GM23248 (cell line): Measurements from ENCODE around the gene SYNDIG1. TPM values are rescaled to one million over a fixed set of nuclear protein-coding genes. Genes with fewer than 3 reads are reported as not detected.

Experiments used
- DNase-seq: peaks from one replicate; pipeline ENCODE4 v3.0.0-alpha.2; 2015
- H2AFZ ChIP-seq: fragments of 200-600 bp; sonication (generic); 2 replicates; pipeline ENCODE4 v1.6.1; 2016; ENCODE audit warnings: antibody characterized with exemption
- H3F3A ChIP-seq: fragments of 200-600 bp; sonication (generic); 2 replicates; pipeline ENCODE4 v1.6.1; 2016; ENCODE audit warnings: mild to moderate bottlenecking, antibody characterized with exemption, mixed run types; ENCODE audit not compliant: insufficient read depth
- H3K27ac ChIP-seq: fragments of 200-600 bp; sonication (generic); 2 replicates; pipeline ENCODE4 v1.5.1; 2016; ENCODE audit warnings: mild to moderate bottlenecking
- H3K27me3 ChIP-seq: fragments of 200-600 bp; sonication (generic); replicated peaks from 2 replicates; pipeline ENCODE4 v1.6.1; 2016; ENCODE audit warnings: mild to moderate bottlenecking; ENCODE audit not compliant: insufficient read depth
- H3K36me3 ChIP-seq: fragments of 200-600 bp; sonication (generic); 2 replicates; pipeline ENCODE4 v1.6.1; 2016; ENCODE audit warnings: low read depth, mild to moderate bottlenecking
- H3K4me1 ChIP-seq: fragments of 200-600 bp; sonication (generic); 2 replicates; pipeline ENCODE4 v1.6.1; 2016; ENCODE audit warnings: mild to moderate bottlenecking; ENCODE audit not compliant: insufficient read depth
- H3K4me2 ChIP-seq: fragments of 200-600 bp; sonication (generic); one replicate; pipeline ENCODE4 v1.6.1; 2016; ENCODE audit warnings: mild to moderate bottlenecking; ENCODE audit not compliant: unreplicated experiment
- H3K4me3 ChIP-seq: fragments of 200-600 bp; sonication (generic); 2 replicates; pipeline ENCODE4 v1.5.1; 2016; ENCODE audit warnings: mild to moderate bottlenecking
- H3K79me2 ChIP-seq: fragments of 200-600 bp; sonication (generic); 2 replicates; pipeline ENCODE4 v1.6.1; 2016; ENCODE audit warnings: mild to moderate bottlenecking; ENCODE audit not compliant: insufficient read depth
- H3K9ac ChIP-seq: fragments of 200-600 bp; sonication (generic); 2 replicates; pipeline ENCODE4 v1.6.1; 2016; ENCODE audit warnings: mild to moderate bottlenecking
- H3K9me2 ChIP-seq: fragments of 200-600 bp; sonication (generic); 2 replicates; pipeline ENCODE4 v1.6.1; 2016; ENCODE audit warnings: mixed run types, mild to moderate bottlenecking, moderate library complexity; ENCODE audit not compliant: insufficient read depth
- H3K9me3 ChIP-seq: fragments of 200-600 bp; sonication (generic); one replicate; pipeline ENCODE4 v1.6.1; 2017; ENCODE audit warnings: low read depth
- H4K20me1 ChIP-seq: fragments of 200-600 bp; sonication (generic); 2 replicates; pipeline ENCODE4 v1.6.0; 2016; ENCODE audit not compliant: insufficient read depth
- EZH2 ChIP-seq: fragments of 200-600 bp; sonication (generic); IDR thresholded peaks from 2 replicates; pipeline ENCODE4 v1.6.1; 2018; ENCODE audit warnings: antibody characterized with exemption, mild to moderate bottlenecking; ENCODE audit not compliant: insufficient read depth, poor library complexity, severe bottlenecking
- EZH2phosphoT487 ChIP-seq: fragments of 200-600 bp; sonication (generic); IDR thresholded peaks from 2 replicates; pipeline ENCODE4 v1.6.1; 2018; ENCODE audit warnings: antibody characterized with exemption, moderate library complexity, mild to moderate bottlenecking, low read depth; ENCODE audit not compliant: insufficient read depth
- WGBS, 2 experiments: methylation state at CpG; one replicate each; pipeline ENCODE4 v1.1.6; 2015 to 2017; ENCODE audit warnings: low lambda C conversion rate in 2 of 2, low coverage in 1 of 2; ENCODE audit errors: missing lambda C conversion rate in 2 of 2; 5-methylcytosine and 5-hydroxymethylcytosine counted together
- in situ Hi-C: fragments of 300-500 bp; cut with MboI; formaldehyde crosslinking; loops from 2 replicates; pipeline ENCODE4 v1.15.0; 2020
- polyA plus RNA-seq: library from polyadenylated mRNA; unstranded; fragments of >200 nt; fragmentation: Nextera tagmentation; extraction: Ambion mirVana; gene quantifications from 2 replicates; pipeline ENCODE4 v1.2.1, GENCODE V29; 2016
- total RNA-seq: library from RNA; depleted of rRNA; stranded (reverse); fragments of >200 nt; shearing (Covaris generic); gene quantifications from 2 replicates; pipeline ENCODE4 v1.2.3, GENCODE V29; 2014

Gene SYNDIG1
- total and polyA plus RNA-seq, 2 experiments from 2014 or later: 1.6 to 2.6 TPM

DNA sequence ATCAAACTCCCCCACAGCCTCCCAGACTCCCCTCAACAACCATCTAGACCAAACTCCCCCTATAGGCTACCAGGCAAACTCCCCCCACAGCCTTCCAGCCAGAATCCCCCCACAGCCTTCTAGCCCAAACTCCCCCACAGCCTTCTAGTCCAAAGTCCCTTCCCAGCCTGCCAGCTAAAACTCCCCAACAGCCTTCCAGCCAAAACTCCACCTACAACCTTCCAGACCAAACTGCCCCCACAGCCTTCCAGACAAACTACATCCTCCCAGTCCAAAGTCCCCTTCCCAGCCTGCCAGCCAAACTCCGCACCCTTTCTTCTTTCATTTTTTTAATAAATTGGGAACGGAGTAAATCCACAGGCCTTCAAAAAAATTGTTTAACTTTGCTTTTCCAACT lies 37.4 kb upstream of the SYNDIG1 start:
- Histone ChIP-seq H3K36me3 (no peaks in the 10 kb centered on the region), H3K79me2 (no peaks in the 10 kb centered on the region), H2AFZ (no peak overlapping the region), H3K9me3 (no peaks in the 10 kb centered on the region), H3K4me1 (no peaks in the 10 kb centered on the region), H3K4me2 (no peak overlapping the region), H3K4me3 (no peak overlapping the region), H3K27ac (no peak overlapping the region), H3K9me2 (no peaks in the 10 kb centered on the region), H3K27me3 (peaks cover 3% of the 10 kb centered on the region; the same call in 1 of the 2 replicates), H3F3A (no peaks in the 10 kb centered on the region), H3K9ac (no peak overlapping the region), H4K20me1 (no peaks in the 10 kb centered on the region)
- in situ Hi-C loops: no loop called here
- DNase-seq: no peak
- 6 to 9% methylated on average over 2 of the region's 2 CpGs for WGBS, 2 experiments
- no peak for TF ChIP-seq EZH2phosphoT487
- no peak for TF ChIP-seq EZH2

DNA sequence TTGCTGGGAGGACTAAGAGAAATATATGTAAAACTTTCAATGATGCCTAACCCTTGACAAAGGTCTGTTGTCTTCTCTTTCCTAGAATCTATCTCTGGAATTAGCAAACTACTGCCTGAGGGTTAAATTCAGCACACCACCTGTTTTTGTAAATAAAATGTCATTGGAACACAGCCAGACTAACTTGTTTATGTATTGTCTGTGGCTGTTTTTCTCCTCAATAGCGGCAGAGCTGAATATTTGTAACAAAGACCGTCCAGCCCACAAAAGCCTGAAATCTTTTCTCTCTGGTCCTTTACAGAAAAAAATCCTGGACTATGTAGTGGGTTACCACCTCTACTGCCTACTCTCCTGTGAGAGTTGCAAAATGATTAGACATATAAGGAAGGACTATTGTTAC lies 33.3 kb upstream of the SYNDIG1 start:
- Histone ChIP-seq H3K9ac (no peak overlapping the region), H3K9me2 (no peaks in the 10 kb centered on the region), H3F3A (no peaks in the 10 kb centered on the region), H3K4me2 (no peak overlapping the region), H3K27ac (no peak overlapping the region), H3K9me3 (no peaks in the 10 kb centered on the region), H3K36me3 (no peaks in the 10 kb centered on the region), H3K4me1 (no peaks in the 10 kb centered on the region), H2AFZ (no peak overlapping the region), H3K4me3 (no peak overlapping the region), H3K79me2 (no peaks in the 10 kb centered on the region), H4K20me1 (no peaks in the 10 kb centered on the region), H3K27me3 (peaks cover 10% of the 10 kb centered on the region; the same call in 1 of the 2 replicates)
- TF ChIP-seq EZH2phosphoT487 (no peak), EZH2 (no peak)
- DNase-seq: no peak
- in situ Hi-C loops: no loop called here
- WGBS, 2 experiments: 61 to 84% methylated on average over 2 of the region's 2 CpGs

DNA sequence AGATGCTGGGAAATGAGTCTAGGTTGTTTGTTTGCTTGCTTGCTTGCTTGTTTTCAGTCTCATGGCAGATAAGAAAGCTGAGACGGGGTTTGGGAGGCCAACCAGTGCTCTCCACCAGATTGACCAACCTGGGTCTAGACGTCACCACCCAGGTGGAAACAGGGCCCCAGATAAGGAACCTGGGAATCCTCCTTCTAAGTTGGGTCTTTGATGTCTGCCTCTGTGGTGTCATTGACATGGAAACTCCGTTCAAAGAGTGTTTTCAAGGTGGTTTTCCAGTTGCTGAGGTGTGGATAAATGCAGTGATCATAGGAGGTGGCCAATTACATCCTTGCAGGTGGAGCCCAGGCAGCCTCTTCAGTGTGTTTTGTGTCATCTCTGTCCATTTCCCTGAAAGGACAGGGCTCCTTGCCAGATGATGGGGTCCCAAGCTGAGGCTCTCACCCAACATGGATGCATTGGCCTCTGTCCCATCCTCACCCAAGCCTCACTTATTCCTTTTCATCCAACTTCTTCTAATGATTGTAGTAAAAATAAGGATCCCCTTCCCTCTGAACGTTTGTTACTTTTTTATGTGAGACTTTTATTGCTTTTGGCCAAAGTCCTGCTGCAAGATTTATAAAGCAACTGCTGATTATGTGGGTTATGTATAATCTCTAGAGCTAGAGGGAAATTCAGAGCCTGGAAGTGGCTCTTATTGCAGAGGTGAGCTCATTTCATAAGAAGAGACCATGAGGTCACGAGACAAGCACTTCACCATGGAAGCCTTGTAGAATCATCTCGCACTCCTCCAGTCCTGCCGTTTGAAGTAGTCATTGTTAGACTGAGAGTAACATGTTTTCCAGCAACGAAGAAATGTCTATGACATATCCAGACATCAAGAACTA lies 32.0 kb upstream of the SYNDIG1 start:
- H3K9me2 ChIP-seq: no peaks in the 10 kb centered on the region
- 26 to 30% methylated on average over 8 of the region's 8 CpGs for WGBS, 2 experiments
- no peaks in the 10 kb centered on the region for H3K36me3 ChIP-seq
- H3K79me2 ChIP-seq: no peaks in the 10 kb centered on the region
- H4K20me1 ChIP-seq: no peaks in the 10 kb centered on the region
- H3K27me3 ChIP-seq: peaks cover 10% of the 10 kb centered on the region; the same call in 1 of the 2 replicates
- TF ChIP-seq EZH2 (no peak), EZH2phosphoT487 (no peak)
- H2AFZ ChIP-seq: no peak overlapping the region
- no peak overlapping the region for H3K27ac ChIP-seq
- no peaks in the 10 kb centered on the region for H3K4me1 ChIP-seq
- in situ Hi-C loops: no loop called here
- H3F3A ChIP-seq: no peaks in the 10 kb centered on the region
- H3K9ac ChIP-seq: no peak overlapping the region
- H3K4me2 ChIP-seq: no peak overlapping the region
- no peak overlapping the region for H3K4me3 ChIP-seq
- DNase-seq: no peak
- no peaks in the 10 kb centered on the region for H3K9me3 ChIP-seq

DNA sequence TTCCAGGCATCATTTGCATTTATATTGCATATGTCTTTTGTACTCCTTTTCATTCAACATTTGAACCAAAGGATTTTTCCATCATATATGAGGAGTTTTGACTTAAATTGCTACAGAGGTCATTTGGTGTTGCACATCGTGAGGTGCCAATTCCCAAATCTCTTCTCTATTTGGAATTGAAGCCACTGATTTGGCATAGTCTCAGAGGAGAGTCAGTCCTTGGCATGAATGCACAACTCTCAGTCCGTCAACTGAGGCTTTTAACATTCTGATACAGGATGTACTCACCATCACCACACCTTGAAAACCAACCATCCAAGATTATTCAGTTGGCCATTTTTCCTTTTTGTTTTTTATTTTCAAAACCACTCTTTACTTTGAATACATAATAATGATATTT lies 31.1 kb upstream of the SYNDIG1 start:
- Histone ChIP-seq H2AFZ (no peak overlapping the region), H3F3A (no peaks in the 10 kb centered on the region), H3K9me3 (no peaks in the 10 kb centered on the region), H3K79me2 (no peaks in the 10 kb centered on the region), H3K4me3 (no peak overlapping the region), H3K4me2 (no peak overlapping the region), H3K36me3 (no peaks in the 10 kb centered on the region), H4K20me1 (no peaks in the 10 kb centered on the region), H3K4me1 (no peaks in the 10 kb centered on the region), H3K27ac (no peak overlapping the region), H3K9ac (no peak overlapping the region), H3K9me2 (no peaks in the 10 kb centered on the region), H3K27me3 (peaks cover 10% of the 10 kb centered on the region; the same call in 1 of the 2 replicates)
- no peak for DNase-seq
- in situ Hi-C loops: no loop called here
- WGBS, 2 experiments: 3 to 9% methylated on average over 2 of the region's 2 CpGs
- no peak for TF ChIP-seq EZH2
- TF ChIP-seq EZH2phosphoT487: no peak
